Left lung (tissue), 10 donors: Measurements from ENCODE around the gene PDHX. TPM values are rescaled to one million over a fixed set of nuclear protein-coding genes. Genes with fewer than 3 reads are reported as not detected.

Source experiments
- ATAC-seq: fragments of 200-7000 bp; cut with Tn5 transposase; one replicate; pipeline ENCODE4 v1.9.1; 2020; ENCODE audit warnings: moderate library complexity
- DNase-seq, 4 donors: peaks; one replicate each; pipeline ENCODE4 v3.0.0-alpha.2; 2013 to 2020
- H3K27ac ChIP-seq, 2 donors: fragments of 200-600 bp; sonication (generic) in 1 of 2; one replicate each; pipeline versions ENCODE4 v1.5.0 to v1.8.0; 2020 to 2021
- H3K27me3 ChIP-seq, 2 donors: fragments of 200-600 bp; sonication (generic) in 1 of 2; one replicate each; pipeline versions ENCODE4 v1.5.0 to v1.8.0; 2020 to 2021
- H3K36me3 ChIP-seq, 2 donors: fragments of 200-600 bp; sonication (generic) in 1 of 2; one replicate each; pipeline versions ENCODE4 v1.5.0 to v1.8.0; 2020 to 2021
- H3K4me1 ChIP-seq, 2 donors: fragments of 200-600 bp; one replicate each; pipeline ENCODE4 v1.8.0; 2021
- H3K4me3 ChIP-seq, 2 donors: fragments of 200-600 bp; sonication (generic) in 1 of 2; one replicate each; pipeline versions ENCODE4 v1.5.0 to v1.8.0; 2020 to 2021; ENCODE audit warnings: mild to moderate bottlenecking in 1 of 2
- H3K9me3 ChIP-seq, 2 donors: fragments of 200-600 bp; sonication (generic) in 1 of 2; one replicate each; pipeline versions ENCODE4 v1.5.0 to v1.8.0; 2020 to 2021
- intact Hi-C, 2 donors: fragments of 100-400 bp; cut with DNase I; formaldehyde crosslinking; loops; one replicate each; pipeline versions ENCODE4 v1.11.2 to v1.14.2; 2022
- polyA plus RNA-seq, 6 donors: library from polyadenylated mRNA; unstranded; fragments of 120-200 nt; gene quantifications; one replicate each; pipeline ENCODE4 v1.2.1, GENCODE V29; 2013; ENCODE audit not compliant: insufficient read length in 6 of 6
- total RNA-seq, 2 donors: library from RNA; stranded (reverse); fragmentation: NEBNext Ultra II Directional; extraction: Animal tissue kit (Norgen Biotek cat#: 25700); gene quantifications; one replicate each; pipeline ENCODE4 v1.2.1, GENCODE V29; 2021
- TF ChIP-seq, protein P1 (sequence below), 2 donors: fragments of 200-600 bp; sonication (generic) in 1 of 2; IDR thresholded peaks; one replicate each; pipeline versions ENCODE4 v1.5.0 to v1.8.0; 2021; ENCODE audit warnings: antibody characterized with exemption in 2 of 2
- donor health status: DM: no; HTN: yes; CAD: no.
- donor health status: DM: no; HTN: no; CAD: no.

Gene PDHX
- total and polyA plus RNA-seq, 8 donors = 31.8 to 41.7 (median 35.0) TPM

- TF ChIP-seq, protein P1, sequence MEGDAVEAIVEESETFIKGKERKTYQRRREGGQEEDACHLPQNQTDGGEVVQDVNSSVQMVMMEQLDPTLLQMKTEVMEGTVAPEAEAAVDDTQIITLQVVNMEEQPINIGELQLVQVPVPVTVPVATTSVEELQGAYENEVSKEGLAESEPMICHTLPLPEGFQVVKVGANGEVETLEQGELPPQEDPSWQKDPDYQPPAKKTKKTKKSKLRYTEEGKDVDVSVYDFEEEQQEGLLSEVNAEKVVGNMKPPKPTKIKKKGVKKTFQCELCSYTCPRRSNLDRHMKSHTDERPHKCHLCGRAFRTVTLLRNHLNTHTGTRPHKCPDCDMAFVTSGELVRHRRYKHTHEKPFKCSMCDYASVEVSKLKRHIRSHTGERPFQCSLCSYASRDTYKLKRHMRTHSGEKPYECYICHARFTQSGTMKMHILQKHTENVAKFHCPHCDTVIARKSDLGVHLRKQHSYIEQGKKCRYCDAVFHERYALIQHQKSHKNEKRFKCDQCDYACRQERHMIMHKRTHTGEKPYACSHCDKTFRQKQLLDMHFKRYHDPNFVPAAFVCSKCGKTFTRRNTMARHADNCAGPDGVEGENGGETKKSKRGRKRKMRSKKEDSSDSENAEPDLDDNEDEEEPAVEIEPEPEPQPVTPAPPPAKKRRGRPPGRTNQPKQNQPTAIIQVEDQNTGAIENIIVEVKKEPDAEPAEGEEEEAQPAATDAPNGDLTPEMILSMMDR (IDR thresholded peaks at IDR 0.05) = no peak
- Histone ChIP-seq H3K4me1 (peaks cover 0 to 35% of the 10 kb centered on the region in 2 donors), H3K4me3 (no peak overlapping the region), H3K36me3 (no peaks in the 10 kb centered on the region), H3K27ac (peak overlapping the region in 1 of 2 donors; percentile 76), H3K27me3 (no peaks in the 10 kb centered on the region), H3K9me3 (no peaks in the 10 kb centered on the region)
- DNase-seq (peak in 2 of 4 donors; percentile 69 to 71), ATAC-seq (peak; percentile 75)
- intact Hi-C loops = no loop called here
These were observed 114.3 kb downstream of the PDHX start for GRCh38 chr11:35030716-35031213.

- no peaks in the 10 kb centered on the region for H3K9me3 ChIP-seq
- no peaks in the 10 kb centered on the region for H3K27me3 ChIP-seq
- H3K4me1 ChIP-seq = peaks cover 0 to 41% of the 10 kb centered on the region in 2 donors
- DNase-seq (no peak), ATAC-seq (no peak)
- peak overlapping the region in 1 of 2 donors; percentile 76 for H3K27ac ChIP-seq
- intact Hi-C loops = no loop called here
- H3K4me3 ChIP-seq = no peak overlapping the region
- H3K36me3 ChIP-seq = no peaks in the 10 kb centered on the region
- TF ChIP-seq, protein P1 (IDR thresholded peaks at IDR 0.05) = no peak
These were observed 114.9 kb downstream of the PDHX start for GRCh38 chr11:35031346-35031745.

GRCh38 chr11:35031867-35032266 is 115.4 kb downstream of the PDHX start:
- TF ChIP-seq, protein P1 (IDR thresholded peaks at IDR 0.05) = no peak
- no peak for ATAC-seq
- Histone ChIP-seq H3K27ac (no peak overlapping the region), H3K27me3 (no peaks in the 10 kb centered on the region), H3K4me3 (no peak overlapping the region), H3K9me3 (no peaks in the 10 kb centered on the region), H3K4me1 (peaks cover 0 to 46% of the 10 kb centered on the region in 2 donors), H3K36me3 (no peaks in the 10 kb centered on the region)
- intact Hi-C loops = no loop called here
- no peak for DNase-seq

DNA sequence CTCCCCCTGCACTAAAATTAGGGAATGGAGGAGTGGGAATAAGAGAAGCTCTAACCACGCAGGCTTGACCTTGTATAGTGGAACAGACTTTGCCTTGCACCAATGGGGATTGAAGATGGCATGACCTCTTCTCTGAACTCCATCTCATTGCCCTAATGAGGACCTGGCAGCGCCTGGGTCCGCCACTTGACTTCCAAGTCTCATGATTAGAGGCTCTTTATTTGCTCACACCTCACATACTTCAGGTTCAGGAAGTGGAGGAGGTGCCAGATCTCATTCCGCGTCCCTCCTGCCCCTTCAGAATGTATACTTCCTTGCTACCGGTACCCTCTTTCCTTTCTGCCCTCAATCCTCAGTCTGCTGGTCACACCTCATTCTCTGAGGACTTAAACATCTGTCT is 116.6 kb downstream of the PDHX start:
- no peak for DNase-seq
- Histone ChIP-seq H3K9me3 (no peaks in the 10 kb centered on the region), H3K36me3 (no peaks in the 10 kb centered on the region), H3K27me3 (no peaks in the 10 kb centered on the region), H3K27ac (no peak overlapping the region), H3K4me1 (peaks cover 0 to 48% of the 10 kb centered on the region in 2 donors), H3K4me3 (no peak overlapping the region)
- peak; percentile 57 for ATAC-seq
- intact Hi-C loops = no loop called here
- TF ChIP-seq, protein P1 (IDR thresholded peaks at IDR 0.05) = no peak

DNA sequence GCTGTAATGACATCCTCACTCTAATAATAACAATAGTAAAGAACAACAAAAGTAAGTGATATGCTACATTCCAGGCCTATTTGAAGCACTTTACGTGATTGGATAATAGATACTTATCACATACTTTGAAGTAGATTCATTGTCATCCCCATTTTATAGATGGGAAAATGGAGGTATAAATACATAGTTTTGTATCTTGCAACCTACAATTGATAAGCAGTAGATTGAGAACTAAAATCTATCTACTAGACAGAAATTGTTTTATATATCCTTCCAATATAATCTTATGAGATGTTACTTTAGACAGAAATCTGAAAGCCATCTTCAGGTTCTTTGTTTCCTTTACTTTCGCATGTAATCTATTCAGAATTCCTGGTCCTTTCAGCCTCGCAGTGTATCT is 118.0 kb downstream of the PDHX start:
- intact Hi-C loops = no loop called here
- Histone ChIP-seq H3K27me3 (no peaks in the 10 kb centered on the region), H3K36me3 (no peaks in the 10 kb centered on the region), H3K4me1 (peaks cover 0 to 44% of the 10 kb centered on the region in 2 donors), H3K27ac (no peak overlapping the region), H3K4me3 (no peak overlapping the region), H3K9me3 (no peaks in the 10 kb centered on the region)
- no peak for ATAC-seq
- no peak for DNase-seq
- TF ChIP-seq, protein P1 (IDR thresholded peaks at IDR 0.05) = no peak
